GM10266 (cell line): ENCODE results near the gene AWAT1.

Source experiments
- DNase-seq: peaks from one replicate; pipeline ENCODE4 v3.0.0; 2012; ENCODE audit errors: extremely low spot score
- CTCF ChIP-seq: IDR thresholded peaks from 2 replicates; pipeline ENCODE4 v1.5.1; 2012; ENCODE audit warnings: mild to moderate bottlenecking, low read depth; ENCODE audit not compliant: control insufficient read depth, insufficient read depth; ENCODE audit errors: missing control alignments

AWAT1 gene

GRCh38 chrX:70252491-70252890 is 18.0 kb downstream of the AWAT1 start:
- DNase-seq, result no peak
- no peak for TF ChIP-seq CTCF

- TF ChIP-seq CTCF, result no peak
- no peak for DNase-seq
Observed at GRCh38 chrX:70253377-70254062, 19.1 kb downstream of the AWAT1 start.

- TF ChIP-seq CTCF, result no peak
- no peak for DNase-seq
Observed at GRCh38 chrX:70254063-70254400, 19.6 kb downstream of the AWAT1 start.

- DNase-seq, result no peak
- TF ChIP-seq CTCF, result no peak
Observed at GRCh38 chrX:70254909-70255308, 20.5 kb downstream of the AWAT1 start.

- no peak for DNase-seq
- TF ChIP-seq CTCF, result no peak
Observed at GRCh38 chrX:70255452-70255851, 21.0 kb downstream of the AWAT1 start.

- TF ChIP-seq CTCF, result no peak
- no peak for DNase-seq
Observed at GRCh38 chrX:70257423-70258288, 23.2 kb downstream of the AWAT1 start.

GRCh38 chrX:70260104-70260503 is 25.6 kb downstream of the AWAT1 start, which contains the start of gene P2RY4:
TSS of gene P2RY4 (minus strand) at chrX:70260204. CDS start at chrX:70259624, 580 bp downstream.
- no peak for TF ChIP-seq CTCF
- no peak for DNase-seq
